GM04503 (cell line): Measurements from ENCODE around the gene MOV10.
A peak's percentile ranks its signal among the peaks of the same experiment; 100 is the strongest.
"Not testable (repeated sequence)": the region's sequence is repeated elsewhere in the genome, so short reads cannot be mapped to it uniquely, and the experiment has no call there.

ENCODE experiments used
- DNase-seq: peaks from one replicate; pipeline ENCODE4 v3.0.0-alpha.2; 2012; ENCODE audit warnings: low read depth

The MOV10 gene

GRCh38 chr1:112674440-112674985 lies at the start of gene MOV10:
TSS of gene MOV10 (plus strand) at chr1:112674659. CDS start at chr1:112674913, 254 bp downstream.
- DNase-seq, result peak; percentile 27

- DNase-seq, result peak; percentile 14
These were observed 48.8 kb upstream of the MOV10 start for GRCh38 chr1:112625696-112626095.

GRCh38 chr1:112626193-112626592 lies 48.3 kb upstream of the MOV10 start:
- DNase-seq, result no peak

GRCh38 chr1:112626887-112627286 lies 47.6 kb upstream of the MOV10 start:
- no peak for DNase-seq

GRCh38 chr1:112628516-112628915 lies 45.9 kb upstream of the MOV10 start:
- no peak for DNase-seq

- no peak for DNase-seq
These were observed 45.2 kb upstream of the MOV10 start for GRCh38 chr1:112629256-112629655.

GRCh38 chr1:112633628-112634027 lies 40.8 kb upstream of the MOV10 start:
- DNase-seq, result no peak

- DNase-seq, result no peak
These were observed 40.1 kb upstream of the MOV10 start for GRCh38 chr1:112634367-112634766.

- DNase-seq, result no peak
These were observed 38.4 kb upstream of the MOV10 start for GRCh38 chr1:112636056-112636455.

- DNase-seq, result no peak
These were observed 37.7 kb upstream of the MOV10 start for GRCh38 chr1:112636597-112637253.

GRCh38 chr1:112637254-112638109 lies 37.0 kb upstream of the MOV10 start:
- DNase-seq, result peak; percentile 70

GRCh38 chr1:112638110-112638428 lies 36.4 kb upstream of the MOV10 start:
- DNase-seq, result no peak

GRCh38 chr1:112640437-112640836 lies 34.0 kb upstream of the MOV10 start:
- DNase-seq, result not testable (repeated sequence)

- DNase-seq, result no peak
These were observed 31.4 kb upstream of the MOV10 start for GRCh38 chr1:112643080-112643479.

- DNase-seq, result no peak
These were observed 28.2 kb upstream of the MOV10 start for GRCh38 chr1:112646225-112646624.

GRCh38 chr1:112651205-112651604 lies 23.3 kb upstream of the MOV10 start:
- DNase-seq, result no peak

- no peak for DNase-seq
These were observed 8.6 kb upstream of the MOV10 start for GRCh38 chr1:112665857-112666256.

- no peak for DNase-seq
These were observed 7.5 kb upstream of the MOV10 start for GRCh38 chr1:112666946-112667345.

- DNase-seq, result no peak
These were observed 2.5 kb upstream of the MOV10 start for GRCh38 chr1:112672009-112672408.

- no peak for DNase-seq
These were observed 1.6 kb upstream of the MOV10 start for GRCh38 chr1:112672842-112673241.

- peak; percentile 45 for DNase-seq
These were observed 643 bp upstream of the MOV10 start for GRCh38 chr1:112673592-112674439.

GRCh38 chr1:112674986-112675727 lies 698 bp downstream of the MOV10 start:
- DNase-seq, result no peak
